ENCODE results near the gene EIF4G3. TPM values are rescaled to one million over a fixed set of nuclear protein-coding genes. Genes with fewer than 3 reads are reported as not detected.

EIF4G3 gene
- total RNA-seq, 1 donor from 2014 or later, result 43.0 TPM

DNA sequence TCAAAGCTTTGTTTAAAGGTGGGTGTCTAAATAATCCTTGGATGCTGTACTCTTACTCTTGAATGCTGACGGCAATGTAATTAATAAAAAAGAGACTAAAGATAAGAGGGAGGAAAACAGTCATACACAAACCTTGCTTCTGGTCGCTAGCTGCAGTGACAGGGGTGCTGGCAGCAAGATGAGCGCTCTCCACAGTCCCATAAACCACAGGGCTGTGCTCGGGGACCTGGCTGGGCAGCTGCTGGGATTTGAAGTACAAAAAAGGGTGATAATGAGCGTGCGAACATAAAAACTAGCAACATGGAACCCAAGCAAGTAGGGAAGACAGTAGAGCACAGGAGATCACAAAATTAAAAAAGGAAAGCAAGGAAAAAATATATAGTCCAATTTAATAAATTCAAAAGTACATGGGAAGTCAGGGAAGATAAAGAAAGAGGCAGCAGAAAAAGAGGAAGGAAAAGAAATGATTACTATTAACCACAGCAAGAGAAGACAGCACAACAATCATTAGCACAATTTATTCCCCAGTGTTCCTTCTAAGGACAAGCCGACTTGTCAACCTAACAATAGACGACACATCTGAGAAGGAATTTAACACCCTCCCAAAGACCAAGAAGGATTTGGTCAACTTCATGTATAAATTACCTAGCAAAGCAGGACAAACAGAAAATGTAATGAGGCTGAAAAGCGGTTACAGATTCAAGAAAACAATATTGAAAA lies 226.7 kb downstream of the EIF4G3 start:
- Histone ChIP-seq H3K9me3 (no peaks in the 10 kb centered on the region), H3K27me3 (ENCODE audit: low read depth) (no peaks in the 10 kb centered on the region), H3K36me3 (no peaks in the 10 kb centered on the region), H3K4me3 (no peak overlapping the region), H3K4me1 (no peaks in the 10 kb centered on the region), H3K27ac (no peak overlapping the region)
- ATAC-seq (no peak), DNase-seq (no peak)
- intact Hi-C loops (cut with DNase I), result no loop called here
- TF ChIP-seq, protein P1, sequence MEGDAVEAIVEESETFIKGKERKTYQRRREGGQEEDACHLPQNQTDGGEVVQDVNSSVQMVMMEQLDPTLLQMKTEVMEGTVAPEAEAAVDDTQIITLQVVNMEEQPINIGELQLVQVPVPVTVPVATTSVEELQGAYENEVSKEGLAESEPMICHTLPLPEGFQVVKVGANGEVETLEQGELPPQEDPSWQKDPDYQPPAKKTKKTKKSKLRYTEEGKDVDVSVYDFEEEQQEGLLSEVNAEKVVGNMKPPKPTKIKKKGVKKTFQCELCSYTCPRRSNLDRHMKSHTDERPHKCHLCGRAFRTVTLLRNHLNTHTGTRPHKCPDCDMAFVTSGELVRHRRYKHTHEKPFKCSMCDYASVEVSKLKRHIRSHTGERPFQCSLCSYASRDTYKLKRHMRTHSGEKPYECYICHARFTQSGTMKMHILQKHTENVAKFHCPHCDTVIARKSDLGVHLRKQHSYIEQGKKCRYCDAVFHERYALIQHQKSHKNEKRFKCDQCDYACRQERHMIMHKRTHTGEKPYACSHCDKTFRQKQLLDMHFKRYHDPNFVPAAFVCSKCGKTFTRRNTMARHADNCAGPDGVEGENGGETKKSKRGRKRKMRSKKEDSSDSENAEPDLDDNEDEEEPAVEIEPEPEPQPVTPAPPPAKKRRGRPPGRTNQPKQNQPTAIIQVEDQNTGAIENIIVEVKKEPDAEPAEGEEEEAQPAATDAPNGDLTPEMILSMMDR (IDR thresholded peaks at IDR 0.05), result no peak

DNA sequence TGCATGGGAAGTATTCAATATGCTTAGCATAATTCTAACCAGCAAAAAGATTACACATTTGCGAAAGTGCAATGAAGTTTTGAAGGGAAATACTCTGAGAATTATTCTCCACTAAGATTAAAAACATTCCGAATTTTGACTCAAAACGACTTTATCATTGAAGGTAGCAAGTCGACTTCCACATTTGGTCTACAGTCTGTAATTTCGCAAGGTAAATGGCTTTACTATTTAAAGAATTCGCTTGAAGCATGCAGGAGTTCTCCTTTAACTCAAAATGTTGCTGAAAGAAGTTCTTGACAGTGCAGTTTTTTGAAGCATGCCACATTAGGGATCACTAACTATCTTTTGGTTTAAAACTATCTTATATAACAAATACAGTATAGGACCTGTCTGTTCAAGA lies 228.6 kb downstream of the EIF4G3 start:
- Histone ChIP-seq H3K27me3 (ENCODE audit: low read depth) (no peaks in the 10 kb centered on the region), H3K9me3 (no peaks in the 10 kb centered on the region), H3K4me1 (no peaks in the 10 kb centered on the region), H3K27ac (no peak overlapping the region), H3K36me3 (no peaks in the 10 kb centered on the region), H3K4me3 (no peak overlapping the region)
- DNase-seq (no peak), ATAC-seq (no peak)
- TF ChIP-seq, protein P1 (IDR thresholded peaks at IDR 0.05), result no peak
- intact Hi-C loops (cut with DNase I), result no loop called here

DNA sequence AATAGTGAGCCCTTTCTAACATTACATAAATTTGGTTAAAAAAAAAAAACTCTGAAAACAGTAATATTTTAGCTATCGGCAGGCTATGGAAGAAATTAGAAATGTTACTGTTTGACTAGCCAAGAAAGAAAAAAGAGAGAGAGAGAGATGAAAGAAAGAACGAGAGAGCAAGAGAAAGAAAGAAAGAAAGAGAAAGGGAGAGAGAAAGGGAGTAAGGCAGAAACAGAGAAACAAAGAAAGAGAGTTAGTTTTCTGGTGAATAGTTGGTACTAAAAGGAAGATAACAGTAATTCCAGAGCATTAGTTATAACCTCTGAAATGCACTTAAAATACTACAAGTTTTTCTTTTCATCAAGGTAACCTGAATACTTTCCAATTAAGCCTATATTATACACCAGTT lies 229.3 kb downstream of the EIF4G3 start:
- intact Hi-C loops (cut with DNase I), result no loop called here
- no peak overlapping the region for H3K4me3 ChIP-seq

DNA sequence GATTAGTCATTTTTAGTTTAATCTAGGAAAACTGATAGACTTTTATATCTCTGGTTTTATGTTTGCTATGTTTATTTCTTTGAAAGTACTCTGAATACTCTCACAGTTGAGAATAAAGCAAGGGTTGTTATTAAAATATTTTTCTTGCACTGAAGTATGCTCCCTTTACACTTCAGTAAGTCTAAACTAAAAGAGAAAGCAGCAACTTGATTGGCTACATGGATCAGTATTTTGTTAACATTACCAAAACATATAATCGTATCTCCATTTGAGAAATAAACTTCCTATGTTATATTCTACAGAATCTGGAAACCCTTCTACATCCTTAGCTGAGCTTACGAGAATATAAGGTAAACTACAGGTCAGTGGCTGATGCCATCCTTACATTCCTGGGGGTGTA lies 240.1 kb downstream of the EIF4G3 start:
- no peaks in the 10 kb centered on the region for H3K4me1 ChIP-seq
- intact Hi-C loops (cut with DNase I), result no loop called here
- no peak for DNase-seq

More for the DNA sequence above, 229.3 kb downstream of the EIF4G3 start:
- ATAC-seq (no peak), DNase-seq (no peak)
- no peaks in the 10 kb centered on the region for H3K4me1 ChIP-seq
- TF ChIP-seq, protein P1 (IDR thresholded peaks at IDR 0.05), result no peak
- no peak overlapping the region for H3K27ac ChIP-seq
- H3K36me3 ChIP-seq, result no peaks in the 10 kb centered on the region
- no peaks in the 10 kb centered on the region for H3K27me3 ChIP-seq (ENCODE audit: low read depth)
- no peaks in the 10 kb centered on the region for H3K9me3 ChIP-seq

GRCh38 chr1:20936216-20936615 lies 240.5 kb downstream of the EIF4G3 start:
- ATAC-seq (no peak), DNase-seq (no peak)
- Histone ChIP-seq H3K36me3 (peaks cover 17% of the 10 kb centered on the region), H3K4me3 (no peak overlapping the region), H3K9me3 (no peaks in the 10 kb centered on the region), H3K27ac (no peak overlapping the region), H3K4me1 (no peaks in the 10 kb centered on the region), H3K27me3 (ENCODE audit: low read depth) (no peaks in the 10 kb centered on the region)
- intact Hi-C loops (cut with DNase I), result no loop called here
- TF ChIP-seq, protein P1 (IDR thresholded peaks at IDR 0.05), result no peak

More for the DNA sequence above, 240.1 kb downstream of the EIF4G3 start:
- Histone ChIP-seq H3K36me3 (peaks cover 21% of the 10 kb centered on the region), H3K9me3 (no peaks in the 10 kb centered on the region), H3K27ac (no peak overlapping the region), H3K27me3 (ENCODE audit: low read depth) (no peaks in the 10 kb centered on the region), H3K4me3 (no peak overlapping the region)
- TF ChIP-seq, protein P1 (IDR thresholded peaks at IDR 0.05), result no peak
- no peak for ATAC-seq

All from lower lobe of right lung (tissue), 2 donors.